Measurements from ENCODE around the gene TRMT61A.

Gene TRMT61A

GRCh38 chr14:103539056-103539825, 10.2 kb downstream of the TRMT61A start:
- H3K4me3 ChIP-seq (ENCODE audit: low read length) = no peak overlapping the region
- no peak for TF ChIP-seq ZNF274 (IDR thresholded peaks at IDR 0.05; ENCODE audit: low read depth, low read length)

GRCh38 chr14:103540821-103541708, 12.1 kb downstream of the TRMT61A start:
- TF ChIP-seq ZNF274 (IDR thresholded peaks at IDR 0.05; ENCODE audit: low read depth, low read length) = no peak
- no peak overlapping the region for H3K4me3 ChIP-seq (ENCODE audit: low read length)

GRCh38 chr14:103541709-103542604, 13.0 kb downstream of the TRMT61A start:
- no peak overlapping the region for H3K4me3 ChIP-seq (ENCODE audit: low read length)
- no peak for TF ChIP-seq ZNF274 (IDR thresholded peaks at IDR 0.05; ENCODE audit: low read depth, low read length)

- no peak overlapping the region for H3K4me3 ChIP-seq (ENCODE audit: low read length)
- no peak for TF ChIP-seq ZNF274 (IDR thresholded peaks at IDR 0.05; ENCODE audit: low read depth, low read length)
Measured at GRCh38 chr14:103542605-103543088, 13.7 kb downstream of the TRMT61A start.

GRCh38 chr14:103543140-103543539, 14.1 kb downstream of the TRMT61A start:
- H3K4me3 ChIP-seq (ENCODE audit: low read length) = no peak overlapping the region
- TF ChIP-seq ZNF274 (IDR thresholded peaks at IDR 0.05; ENCODE audit: low read depth, low read length) = no peak

GRCh38 chr14:103543721-103544387, 14.9 kb downstream of the TRMT61A start:
- TF ChIP-seq ZNF274 (IDR thresholded peaks at IDR 0.05; ENCODE audit: low read depth, low read length) = no peak
- no peak overlapping the region for H3K4me3 ChIP-seq (ENCODE audit: low read length)

- no peak overlapping the region for H3K4me3 ChIP-seq (ENCODE audit: low read length)
- TF ChIP-seq ZNF274 (IDR thresholded peaks at IDR 0.05; ENCODE audit: low read depth, low read length) = no peak
Measured at GRCh38 chr14:103544388-103545218, 15.6 kb downstream of the TRMT61A start.

- no peak for TF ChIP-seq ZNF274 (IDR thresholded peaks at IDR 0.05; ENCODE audit: low read depth, low read length)
- H3K4me3 ChIP-seq (ENCODE audit: low read length) = no peak overlapping the region
Measured at GRCh38 chr14:103545219-103545914, 16.4 kb downstream of the TRMT61A start.

- no peak overlapping the region for H3K4me3 ChIP-seq (ENCODE audit: low read length)
- TF ChIP-seq ZNF274 (IDR thresholded peaks at IDR 0.05; ENCODE audit: low read depth, low read length) = no peak
Measured at GRCh38 chr14:103545915-103546651, 17.1 kb downstream of the TRMT61A start.

- no peak overlapping the region for H3K4me3 ChIP-seq (ENCODE audit: low read length)
- no peak for TF ChIP-seq ZNF274 (IDR thresholded peaks at IDR 0.05; ENCODE audit: low read depth, low read length)
Measured at GRCh38 chr14:103546652-103547454, 17.9 kb downstream of the TRMT61A start.

Data from GM08714 (cell line).